GM18868 (cell line): ENCODE measurements around the gene DBP.
"Not testable (repeated sequence)": the region's sequence is repeated elsewhere in the genome, so short reads cannot be mapped to it uniquely, and the experiment has no call there.

ENCODE experiments used
- ATAC-seq: cut with Tn5 transposase; IDR thresholded peaks from one replicate; pipeline ENCODE4 v1.9.1; 2021; ENCODE audit warnings: mild to moderate bottlenecking, moderate library complexity; ENCODE audit not compliant: unreplicated experiment

DBP gene

GRCh38 chr19:48636859-48637448 lies at the start of gene DBP:
TSS of gene DBP (minus strand) at chr19:48637379. CDS start at chr19:48636994, 385 bp downstream.
- no peak for ATAC-seq

DNA sequence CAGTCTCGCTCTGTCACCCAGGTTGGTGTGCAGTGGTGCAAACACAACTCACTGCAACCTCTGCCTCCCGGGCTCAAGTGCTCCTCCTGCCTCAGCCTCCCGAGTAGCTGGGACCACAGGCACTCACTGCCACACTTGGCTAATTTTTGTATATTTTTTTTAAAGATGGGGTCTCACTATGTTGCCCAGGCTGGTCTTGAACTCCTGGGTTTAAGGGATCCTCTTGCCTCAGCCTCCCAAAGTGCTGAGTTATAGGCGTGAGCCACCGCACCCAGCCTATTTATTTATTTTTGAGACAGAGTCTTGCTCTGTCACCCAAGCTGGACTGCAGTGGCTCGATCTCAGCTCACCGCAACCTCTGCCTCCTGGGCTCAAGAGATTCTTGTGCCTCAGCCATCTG lies 49.5 kb upstream of the DBP start:
- ATAC-seq: not testable (repeated sequence)

- ATAC-seq: no peak
These were observed 48.9 kb upstream of the DBP start for GRCh38 chr19:48686088-48686487.

DNA sequence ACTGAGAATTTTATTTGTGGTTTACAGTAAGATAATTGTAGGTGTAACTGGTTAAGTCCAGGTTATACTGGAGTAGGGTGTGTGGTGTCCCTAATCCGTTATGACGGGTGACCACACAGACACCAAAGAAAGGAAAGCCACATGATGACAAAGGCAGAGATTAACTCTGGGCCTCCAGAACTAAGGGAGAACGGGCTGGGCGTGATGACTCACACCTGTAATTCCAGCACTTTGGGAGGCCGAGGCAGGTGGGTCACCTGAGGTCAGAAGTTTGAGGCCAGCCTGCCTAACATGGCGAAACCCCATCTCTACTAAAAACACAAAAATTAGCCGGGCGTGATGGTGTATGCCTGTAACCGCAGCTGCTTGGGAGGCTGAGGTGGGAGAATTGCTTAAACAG lies 48.4 kb upstream of the DBP start:
- ATAC-seq: no peak

DNA sequence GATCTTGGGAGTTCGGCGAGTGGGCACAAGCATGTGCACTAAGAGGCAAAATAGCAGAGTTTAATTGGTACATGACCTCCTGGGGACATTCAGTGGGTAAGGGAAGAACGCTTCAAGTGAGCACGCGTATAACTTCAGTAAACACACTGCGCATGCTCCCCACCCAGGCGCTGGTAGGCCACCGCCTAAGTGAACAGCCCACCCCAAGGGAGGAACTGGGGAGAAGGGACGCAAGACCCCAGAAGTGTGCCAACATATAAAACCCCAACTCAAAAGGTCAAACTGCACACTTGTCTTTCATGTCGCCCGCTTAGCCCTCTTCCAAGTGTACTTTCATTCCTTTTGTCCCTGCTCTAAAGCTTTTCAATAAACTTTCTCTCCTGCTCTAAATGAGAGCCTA lies 46.2 kb upstream of the DBP start:
- ATAC-seq: no peak

DNA sequence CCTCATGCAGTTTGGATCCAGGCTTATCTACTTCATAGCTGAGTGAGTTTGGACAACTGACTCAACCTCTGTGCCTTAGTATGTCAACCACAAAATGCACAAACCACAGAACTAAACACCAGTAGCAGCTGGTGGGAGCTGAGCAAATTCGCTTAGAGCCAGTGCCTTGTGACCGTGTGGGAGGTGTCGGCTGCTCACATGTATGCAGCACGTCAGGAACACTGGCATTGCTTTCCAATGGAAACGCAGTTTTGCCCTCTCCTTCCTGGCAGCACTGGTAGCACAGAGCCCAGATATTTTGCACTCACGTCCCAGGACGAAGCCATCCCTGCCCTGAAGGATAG lies 43.9 kb upstream of the DBP start:
- ATAC-seq: no peak

- ATAC-seq: no peak
These were observed 43.4 kb upstream of the DBP start for GRCh38 chr19:48680436-48681126.

GRCh38 chr19:48680006-48680405 lies 42.8 kb upstream of the DBP start:
- ATAC-seq: not testable (repeated sequence)

DNA sequence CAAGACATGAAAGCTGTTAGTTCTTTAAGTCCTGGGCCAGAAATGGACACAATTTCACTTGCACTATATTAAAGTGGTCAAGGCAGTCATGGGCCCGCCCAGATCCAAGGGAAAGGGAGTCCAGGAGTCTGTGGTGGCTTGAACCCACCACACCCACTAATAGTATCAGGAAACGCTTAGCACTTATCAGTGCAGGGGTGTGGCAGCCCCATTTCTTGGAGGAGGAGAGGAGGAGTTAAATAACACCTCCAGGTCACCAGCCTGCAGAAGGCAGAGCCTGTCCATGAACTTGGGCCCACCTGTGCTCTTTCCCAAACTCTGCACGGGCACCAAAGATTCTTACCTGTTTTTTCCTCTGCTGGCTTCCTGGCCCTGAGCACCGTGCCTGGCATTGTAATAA lies 41.0 kb upstream of the DBP start:
- no peak for ATAC-seq

DNA sequence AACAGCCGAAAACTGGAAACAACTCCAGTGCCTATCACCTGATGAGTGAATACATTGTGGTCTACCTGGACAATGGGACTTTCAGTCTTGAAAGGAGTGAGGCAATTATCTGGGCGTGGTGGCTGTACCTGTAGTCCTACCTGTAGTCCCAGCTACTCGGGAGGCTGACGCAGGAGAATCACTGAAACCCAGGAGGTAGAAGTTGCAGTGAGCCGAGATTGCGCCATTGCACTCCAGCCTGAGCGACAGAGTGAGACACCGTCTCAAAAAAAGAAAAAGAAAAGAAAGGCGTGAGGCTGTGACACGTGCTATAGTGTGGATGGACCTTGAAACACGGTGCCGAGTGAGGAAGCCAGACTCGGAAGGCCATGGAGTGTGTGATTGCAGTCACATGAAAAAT lies 39.7 kb upstream of the DBP start:
- no peak for ATAC-seq

DNA sequence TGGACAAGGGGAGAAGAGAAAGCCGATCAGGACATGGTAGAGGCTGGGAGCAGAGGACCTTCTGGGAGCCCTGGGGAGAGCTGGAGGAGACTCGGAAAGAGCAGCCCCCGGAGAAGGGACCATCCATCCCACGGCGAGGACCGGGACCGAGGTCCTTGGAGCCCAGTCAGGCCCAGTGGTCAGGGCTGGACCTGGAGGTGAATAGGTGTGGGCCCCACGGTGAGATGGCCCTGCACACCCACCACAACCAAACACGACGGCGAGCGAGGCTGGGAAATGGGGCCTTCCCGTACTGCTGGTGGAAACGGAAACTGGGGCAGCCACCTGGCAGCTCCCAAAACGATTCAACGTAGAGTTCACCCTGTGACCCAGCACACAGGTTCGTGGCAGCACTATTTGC lies 39.3 kb upstream of the DBP start:
- ATAC-seq: no peak

DNA sequence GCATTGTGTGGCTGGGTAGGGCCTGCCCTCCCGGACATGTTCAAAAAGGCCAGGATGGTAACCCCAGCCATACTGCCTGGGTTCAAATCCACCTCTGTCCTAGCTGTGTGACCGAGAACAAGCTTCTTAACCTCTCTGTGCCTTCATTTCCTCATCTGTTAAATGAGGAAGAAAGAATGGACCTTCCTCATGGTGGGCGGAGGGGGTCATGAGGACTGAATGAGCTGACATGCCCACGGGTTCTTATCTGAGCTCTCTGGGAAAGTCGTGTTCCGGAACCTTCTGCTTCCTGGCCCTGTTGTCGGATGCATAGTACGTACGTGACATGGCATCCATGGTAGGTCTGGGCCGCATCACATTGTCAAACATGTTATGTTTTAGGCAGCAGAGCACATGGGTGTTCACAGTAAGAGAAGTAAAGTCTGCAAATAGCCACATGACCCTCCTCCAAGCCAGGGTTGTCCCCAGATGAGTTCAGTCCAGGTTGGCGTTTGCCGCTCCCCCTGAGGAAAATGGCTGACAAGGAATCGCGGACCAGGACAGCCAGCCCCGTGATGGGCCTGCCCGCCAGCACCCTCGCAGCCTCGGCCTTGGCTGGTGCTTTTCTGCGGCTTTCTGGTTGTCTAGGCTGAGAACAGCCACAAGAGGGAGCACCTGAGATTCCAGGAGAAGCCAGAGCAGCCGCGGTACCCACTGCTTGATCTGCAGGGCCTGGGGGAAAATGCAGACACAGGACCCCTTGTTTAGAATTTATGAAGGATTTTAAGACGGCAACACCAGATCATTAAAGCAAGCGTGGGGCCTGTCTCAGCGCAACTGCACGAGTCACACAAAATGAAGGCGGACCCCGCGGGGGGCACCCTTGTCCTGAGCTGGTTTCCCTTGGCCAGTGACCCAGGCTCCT lies 38.0 kb upstream of the DBP start:
- ATAC-seq: no peak

DNA sequence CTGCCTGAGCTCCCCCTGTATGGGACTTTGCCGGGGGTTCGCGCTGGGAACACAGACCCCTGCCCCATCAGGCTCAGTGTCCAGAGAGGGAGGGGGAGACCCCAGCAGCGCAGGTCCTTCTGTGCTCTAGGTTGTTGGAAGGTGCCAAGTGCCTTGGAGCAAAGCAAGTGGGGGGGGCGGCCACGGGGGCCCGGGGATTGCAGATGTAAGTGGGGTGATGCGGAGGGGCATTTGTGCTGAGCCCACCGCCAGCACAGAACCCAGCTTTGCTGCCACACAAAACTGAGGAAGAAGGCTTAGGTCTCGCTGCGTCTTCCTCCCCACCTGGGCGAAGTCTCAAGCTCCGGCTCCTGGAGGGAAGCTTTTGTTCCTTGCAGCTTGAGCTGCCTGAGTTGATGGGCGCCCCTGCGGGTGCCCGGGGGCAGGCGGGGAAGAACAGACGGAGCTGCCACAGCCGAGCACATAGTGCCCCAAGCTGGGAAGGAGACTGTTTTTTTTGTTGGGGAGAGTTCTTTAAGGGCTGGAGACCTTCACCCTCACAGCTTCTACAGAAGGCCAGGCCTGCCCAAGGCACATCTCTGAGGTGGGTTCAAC lies 37.1 kb upstream of the DBP start:
- ATAC-seq: no peak

GRCh38 chr19:48673436-48674100 lies 36.4 kb upstream of the DBP start:
- no peak for ATAC-seq

DNA sequence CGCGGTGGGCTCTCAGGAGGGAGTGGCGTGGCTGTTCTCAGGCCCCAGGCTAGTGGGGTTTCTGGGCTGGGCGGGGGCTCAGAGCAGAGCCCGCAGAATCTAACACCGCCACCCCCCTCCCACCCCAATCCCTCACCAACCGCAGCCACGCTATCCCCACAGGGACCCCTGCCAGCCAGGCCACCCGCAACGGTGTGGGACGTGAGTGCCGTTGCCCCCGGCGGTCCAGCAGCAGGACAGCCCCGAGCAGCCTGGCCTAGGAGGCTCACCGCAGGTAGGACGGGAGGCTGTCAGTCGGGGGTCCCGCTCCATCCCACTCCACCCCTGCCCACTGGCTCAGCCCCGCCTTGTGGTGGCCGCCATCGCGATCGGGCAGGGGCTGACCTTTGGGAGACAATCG lies 35.8 kb upstream of the DBP start, which contains the start of gene NTN5:
Gene NTN5, minus strand, starts transcription at position 24 of the 400 bp plus-strand sequence. CDS start 2,031 bp downstream, outside the sequence.
- ATAC-seq: no peak

DNA sequence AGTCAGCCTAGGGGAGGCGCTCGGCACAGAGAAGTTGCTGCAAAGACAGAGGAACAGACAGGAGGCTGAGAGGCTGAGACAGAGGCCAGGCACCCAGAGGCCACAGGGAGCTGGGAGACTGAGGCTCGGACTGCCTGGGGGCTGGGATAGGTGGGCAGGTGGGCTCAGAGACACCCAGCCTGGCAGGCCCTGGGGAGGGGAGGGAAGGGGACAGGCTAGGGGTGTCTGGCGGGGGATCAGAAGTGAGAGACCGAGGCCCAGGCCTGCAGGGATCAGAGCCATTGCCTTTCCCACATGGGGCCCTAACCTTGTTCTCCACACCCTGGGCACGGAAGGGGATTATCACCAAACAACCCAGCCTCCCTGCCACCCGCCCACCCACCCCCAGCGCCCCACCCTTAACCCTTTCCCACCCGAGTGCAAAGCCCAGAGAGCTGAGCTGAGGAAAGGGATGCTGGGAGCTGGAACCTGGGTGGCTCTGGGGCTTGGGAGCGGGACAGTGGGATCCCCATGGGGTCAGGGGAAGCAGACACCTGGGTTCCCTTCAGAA lies 34.3 kb upstream of the DBP start:
- no peak for ATAC-seq

DNA sequence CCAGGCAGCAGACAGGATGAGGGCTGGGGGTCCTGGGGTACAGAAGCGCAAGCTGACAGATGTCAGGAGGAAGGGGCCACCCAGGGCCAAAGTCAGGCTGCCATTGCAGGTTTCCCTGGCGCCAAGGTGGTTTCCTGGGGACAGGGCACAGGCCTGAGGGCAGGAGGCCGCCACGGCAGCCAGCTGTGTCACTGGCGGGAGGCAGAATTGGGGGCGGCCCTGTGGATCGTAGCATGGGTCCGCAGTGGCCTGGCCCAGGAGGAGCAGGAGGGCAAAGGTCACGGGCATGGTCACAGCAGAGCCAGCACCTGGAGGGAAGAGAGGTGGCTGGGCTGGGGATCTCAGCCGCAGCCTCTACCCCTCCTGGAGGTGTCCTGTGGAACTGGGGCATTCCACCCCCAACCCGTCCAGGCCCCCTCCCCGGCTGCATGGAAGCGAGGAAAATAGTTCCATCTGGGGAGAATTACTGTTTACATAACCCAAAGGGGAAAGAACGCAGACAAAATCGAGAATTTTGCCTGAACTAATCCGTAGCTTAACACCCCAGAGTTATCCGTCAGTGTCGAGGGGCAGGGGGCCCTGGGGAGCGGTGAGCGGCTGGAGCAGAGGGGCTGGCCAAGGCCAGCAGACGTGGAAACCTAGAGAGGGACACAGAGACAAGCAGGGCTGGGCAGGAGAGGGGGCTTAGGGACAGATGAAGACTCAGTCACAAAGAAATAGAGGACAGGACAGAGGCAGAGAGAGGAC lies 33.7 kb upstream of the DBP start:
- no peak for ATAC-seq

GRCh38 chr19:48669903-48670668 lies 32.9 kb upstream of the DBP start:
- no peak for ATAC-seq

DNA sequence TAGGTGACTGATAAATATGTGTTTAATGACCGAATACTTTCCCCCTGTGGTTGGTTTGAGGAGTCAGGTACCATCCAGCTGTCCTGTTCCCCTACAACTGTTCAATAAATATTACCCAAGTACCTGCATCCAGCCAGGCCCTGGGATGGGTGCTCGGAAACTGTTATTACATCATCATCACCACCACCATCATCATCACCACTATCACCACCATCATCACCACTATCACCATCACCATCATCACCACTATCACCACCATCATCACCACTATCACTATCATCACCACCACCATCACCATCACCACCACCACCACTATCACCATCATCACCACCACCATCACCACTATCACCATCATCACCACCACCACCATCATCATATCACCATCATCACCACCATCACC lies 31.6 kb upstream of the DBP start:
- no peak for ATAC-seq
